Gastrocnemius medialis (tissue), 4 donors: ENCODE results near the gene CRTAC1.

Experiments
- CTCF ChIP-seq, 5 experiments: fragments of 450-650 bp in 3 of 5; fragments of 200-600 bp in 2 of 5; sonication (generic) in 2 of 5; IDR thresholded peaks in 4 of 5; conservative IDR thresholded peaks in 1 of 5; 1 replicate in 4 of 5; 2 replicates in 1 of 5; pipeline ENCODE4 v1.5.1; 2016 to 2019; ENCODE audit warnings: antibody characterized with exemption in 5 of 5, mild to moderate bottlenecking in 3 of 5, moderate library complexity in 3 of 5
- POLR2A ChIP-seq, 2 donors: fragments of 450-650 bp; IDR thresholded peaks; one replicate each; pipeline ENCODE4 v1.6.1; 2017; ENCODE audit warnings: antibody characterized with exemption in 2 of 2, mild to moderate bottlenecking in 2 of 2, moderate library complexity in 2 of 2

GRCh38 chr10:97889461-97890265, 140.8 kb downstream of the CRTAC1 start:
- TF ChIP-seq CTCF (IDR thresholded peaks at IDR 0.05 in 4 of 5, conservative IDR thresholded peaks at IDR 0.05 in 1 of 5) (no peak), POLR2A (IDR thresholded peaks at IDR 0.05) (no peak)
